GM19193 (cell line): Measurements from ENCODE around the gene RUVBL1.

Experiments used
- POLR2A ChIP-seq: IDR thresholded peaks from 4 replicates; pipeline ENCODE4 v1.6.1; 2011; ENCODE audit not compliant: insufficient read depth, insufficient read length; ENCODE audit errors: extremely low read depth

RUVBL1 gene

DNA sequence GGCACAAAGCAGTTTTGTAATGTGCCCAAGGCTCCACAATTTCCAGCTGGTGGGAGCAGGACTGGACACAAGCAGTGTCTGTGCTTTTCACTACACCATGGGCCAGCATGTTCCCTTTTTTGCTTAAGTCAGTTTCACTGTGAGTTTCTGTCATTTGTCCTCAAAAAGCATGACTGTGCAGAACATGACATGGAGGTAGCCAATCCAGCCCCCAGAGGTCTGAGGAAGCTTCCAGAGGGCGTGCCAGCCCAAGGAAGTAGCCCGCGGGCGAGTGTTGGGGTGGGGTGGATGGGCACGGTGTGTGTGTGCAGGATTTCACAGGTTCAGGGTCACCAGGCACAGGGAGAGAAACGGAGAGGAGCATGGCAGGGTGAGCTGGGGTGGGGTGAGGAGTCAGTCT, 21.7 kb upstream of the RUVBL1 start:
- TF ChIP-seq POLR2A: no peak

GRCh38 chr3:128144512-128145187, 21.0 kb upstream of the RUVBL1 start:
- no peak for TF ChIP-seq POLR2A

DNA sequence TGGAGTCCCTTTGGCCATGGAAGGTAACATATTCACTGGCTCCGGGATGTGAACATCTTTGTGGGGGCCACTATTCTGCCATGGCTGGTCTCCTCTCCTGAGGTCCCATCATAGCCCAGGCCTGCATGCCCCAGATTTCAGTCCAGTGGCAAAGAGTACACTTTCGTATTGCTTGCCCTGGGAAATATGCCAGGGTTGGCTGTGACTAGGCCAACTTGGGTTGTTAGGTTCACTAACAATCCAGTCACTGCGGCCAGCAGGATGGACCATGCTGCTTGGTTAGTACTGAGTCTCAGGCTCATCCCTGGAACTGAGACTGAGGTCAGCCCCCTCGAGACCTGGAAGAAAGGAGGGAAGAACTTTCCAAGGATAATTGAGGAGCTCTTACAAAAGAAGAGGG, 19.9 kb upstream of the RUVBL1 start:
- TF ChIP-seq POLR2A: no peak

DNA sequence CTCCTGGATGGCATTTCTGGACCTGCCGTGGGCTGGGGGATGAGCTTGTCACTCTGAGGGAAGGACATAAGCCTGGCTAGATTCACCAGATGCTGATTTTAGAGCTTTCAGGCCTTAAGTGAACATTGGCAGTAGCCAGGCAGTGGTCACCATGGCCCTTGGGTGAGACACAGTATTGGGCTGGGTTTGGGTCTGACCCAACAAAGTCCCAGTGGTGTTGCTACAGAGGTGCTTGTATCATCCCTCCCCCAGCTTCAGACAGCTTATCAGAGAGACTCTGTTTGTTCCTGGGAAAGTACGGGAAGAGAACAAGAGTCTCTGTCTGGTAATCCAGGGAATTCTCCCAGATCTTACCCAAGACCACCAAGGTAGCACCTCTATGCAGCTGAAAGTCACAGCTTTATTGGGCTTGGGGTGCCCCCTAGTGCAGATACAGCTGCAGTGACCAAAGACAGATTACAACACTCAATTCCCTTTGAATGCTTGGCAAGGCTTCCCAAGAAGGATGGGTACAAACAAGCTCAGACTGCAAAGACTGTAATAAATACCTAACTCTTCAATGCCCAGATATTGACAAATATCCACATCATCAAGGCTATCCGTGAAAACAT, 9.8 kb upstream of the RUVBL1 start:
- no peak for TF ChIP-seq POLR2A

DNA sequence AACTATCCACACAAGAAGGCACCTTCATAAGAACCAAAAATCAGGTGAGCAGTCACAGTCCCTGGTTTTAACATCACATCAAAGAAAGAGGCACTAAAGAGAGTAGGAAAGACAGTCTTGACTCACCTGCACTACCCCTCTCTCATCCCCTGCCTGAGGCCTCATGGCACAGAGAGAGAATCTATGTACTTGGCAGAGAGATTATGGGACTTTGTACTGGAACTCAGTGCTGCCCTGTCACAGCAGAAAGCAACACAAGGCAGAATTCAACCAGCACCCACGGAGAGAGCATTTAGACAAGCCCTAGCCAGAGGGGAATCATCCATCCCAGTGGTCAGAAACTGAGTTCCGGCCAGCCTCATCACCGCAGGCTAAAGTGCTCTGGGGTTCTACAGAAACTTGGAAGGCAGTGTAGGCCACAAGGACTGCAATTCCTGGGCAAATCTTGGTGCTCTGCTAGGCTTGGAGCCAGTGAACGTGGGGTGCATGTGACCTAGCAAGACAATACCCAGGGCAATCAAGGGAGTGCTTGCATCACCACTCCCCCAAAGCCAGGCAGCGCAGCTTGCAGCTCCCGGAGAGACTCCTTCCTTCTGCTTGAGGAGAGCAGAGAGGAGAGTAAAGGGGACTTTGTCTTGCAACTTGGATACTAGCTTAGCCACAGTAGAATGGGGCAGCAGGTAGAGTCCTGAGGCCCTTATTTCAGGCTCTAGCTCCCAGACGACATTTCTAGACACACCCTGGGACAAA, 8.5 kb upstream of the RUVBL1 start:
- no peak for TF ChIP-seq POLR2A

DNA sequence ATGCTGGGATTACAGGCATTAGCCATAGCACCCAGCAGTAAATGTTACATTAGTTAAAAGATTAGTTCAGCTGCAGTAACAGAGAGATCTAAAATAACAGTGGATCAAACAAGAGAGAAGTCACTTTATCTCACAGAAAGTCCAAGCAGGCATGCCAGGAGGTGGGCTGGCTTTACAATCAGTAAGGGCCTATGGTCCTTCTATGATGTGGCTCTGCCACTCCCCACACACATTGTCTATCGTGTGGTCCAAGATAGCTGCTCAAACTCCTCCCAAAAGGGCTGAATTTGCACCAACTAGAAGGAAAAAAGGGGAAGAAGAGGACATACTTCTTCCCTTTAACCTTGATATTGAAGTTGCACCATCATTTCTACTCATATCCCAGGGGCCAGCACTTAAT, 4.6 kb upstream of the RUVBL1 start:
- TF ChIP-seq POLR2A: no peak

GRCh38 chr3:128127236-128127635, 3.6 kb upstream of the RUVBL1 start:
- TF ChIP-seq POLR2A: no peak

- TF ChIP-seq POLR2A: no peak
Measured at GRCh38 chr3:128123156-128123537, 465 bp downstream of the RUVBL1 start.

GRCh38 chr3:128122013-128122412, 1.6 kb downstream of the RUVBL1 start:
- no peak for TF ChIP-seq POLR2A

- TF ChIP-seq POLR2A: no peak
Measured at GRCh38 chr3:128113817-128114794, 9.5 kb downstream of the RUVBL1 start.

- TF ChIP-seq POLR2A: no peak
Measured at GRCh38 chr3:128112357-128112968, 11.1 kb downstream of the RUVBL1 start.

GRCh38 chr3:128111147-128111546, 12.5 kb downstream of the RUVBL1 start:
- no peak for TF ChIP-seq POLR2A

DNA sequence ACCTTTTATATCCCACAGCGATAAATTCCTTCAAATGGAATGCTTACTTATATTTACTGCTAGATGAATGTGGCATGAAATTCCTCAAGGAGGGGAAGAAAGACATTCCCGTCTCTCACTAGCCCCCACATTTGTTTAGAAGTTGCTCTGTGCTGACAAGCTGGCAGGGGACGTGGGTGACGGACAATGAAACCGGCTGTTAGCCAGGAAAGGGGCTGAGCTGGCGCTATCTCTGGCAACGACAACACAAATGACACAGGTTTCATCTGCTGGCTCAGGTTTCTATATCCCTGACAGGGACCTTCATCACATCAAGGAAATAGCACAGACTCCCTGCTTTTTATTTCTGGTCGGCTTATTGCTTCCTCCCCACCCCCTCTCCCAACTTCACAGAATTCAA, 15.8 kb downstream of the RUVBL1 start:
- TF ChIP-seq POLR2A: no peak

DNA sequence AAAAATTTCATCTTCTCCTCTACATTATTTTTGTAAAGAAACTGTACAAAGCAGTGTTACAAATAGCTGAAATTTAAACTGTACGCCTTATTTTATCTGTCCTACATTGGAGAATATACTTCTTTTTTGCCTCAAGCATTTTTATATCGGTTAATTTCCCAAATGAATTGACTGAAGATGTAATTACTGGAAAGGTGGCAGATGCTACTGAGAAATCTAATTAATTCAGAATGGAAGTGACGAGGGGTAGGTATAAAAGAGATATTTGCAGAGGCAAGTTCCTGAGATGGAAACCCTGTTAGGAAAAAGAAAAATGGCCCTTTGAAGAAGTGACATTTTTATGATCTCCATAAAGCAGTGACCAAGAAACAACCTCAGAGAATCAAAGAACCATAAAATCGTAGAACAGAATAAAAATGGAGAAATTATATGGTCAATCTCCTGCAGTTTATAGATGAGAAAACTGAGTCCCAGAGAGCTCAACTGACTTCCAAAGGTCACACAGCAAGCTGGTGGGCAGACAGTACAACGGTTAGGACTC, 20.4 kb downstream of the RUVBL1 start:
- no peak for TF ChIP-seq POLR2A
